Activated CD4-positive, alpha-beta T cell treated with anti-CD3 and anti-CD28 coated beads, Interleukin-2, Interleukin-6, amounts not matched to agents 100 ng/mL and 50 ng/mL, durations not matched to agents 16 hours and 8 hours (primary cell): ENCODE measurements around the gene RASGEF1B.
A peak's percentile ranks its signal among the peaks of the same experiment; 100 is the strongest.

Source experiments
- DNase-seq: peaks from one replicate; pipeline ENCODE4 v3.0.0-alpha.2; 2020

Gene RASGEF1B

DNA sequence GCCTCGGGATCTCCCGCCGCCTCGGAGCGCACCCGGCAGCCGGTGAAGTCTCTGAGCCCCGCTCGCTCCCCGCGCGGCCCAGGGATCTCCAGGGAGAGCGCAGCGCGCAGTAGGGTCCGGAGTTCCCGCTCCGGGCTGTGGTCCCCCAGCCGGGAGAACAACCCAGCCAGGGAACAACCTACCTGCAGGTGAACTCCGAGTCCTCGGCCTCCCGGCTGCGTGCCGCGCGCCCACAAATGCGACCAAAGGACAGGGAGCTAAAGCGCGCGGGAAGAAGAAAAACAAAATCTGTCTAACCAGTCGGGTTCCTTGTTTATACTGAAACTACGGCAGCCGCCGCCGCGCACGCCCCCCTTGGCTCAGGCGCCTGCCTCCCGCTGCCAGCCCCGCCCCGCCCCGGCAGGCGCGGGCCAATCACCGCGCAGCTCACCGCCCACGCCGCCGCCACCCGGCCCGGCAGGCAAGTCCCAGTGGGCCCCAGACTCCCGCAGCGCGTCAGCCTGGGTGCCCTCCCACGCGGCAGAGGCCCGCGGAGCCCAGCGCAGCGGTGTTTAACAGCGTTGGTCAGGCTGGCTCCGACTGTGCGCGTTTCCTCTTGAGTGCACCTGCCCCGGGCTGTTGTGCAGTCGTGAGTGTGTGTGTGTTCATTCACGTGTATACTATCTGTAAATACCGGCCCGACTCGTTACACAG lies at the start of gene RASGEF1B:
Gene RASGEF1B (minus strand): TSS at position 320 of the 693 bp plus-strand sequence. CDS start 12,399 bp downstream, outside the sequence.
- peak; percentile 92 for DNase-seq

DNA sequence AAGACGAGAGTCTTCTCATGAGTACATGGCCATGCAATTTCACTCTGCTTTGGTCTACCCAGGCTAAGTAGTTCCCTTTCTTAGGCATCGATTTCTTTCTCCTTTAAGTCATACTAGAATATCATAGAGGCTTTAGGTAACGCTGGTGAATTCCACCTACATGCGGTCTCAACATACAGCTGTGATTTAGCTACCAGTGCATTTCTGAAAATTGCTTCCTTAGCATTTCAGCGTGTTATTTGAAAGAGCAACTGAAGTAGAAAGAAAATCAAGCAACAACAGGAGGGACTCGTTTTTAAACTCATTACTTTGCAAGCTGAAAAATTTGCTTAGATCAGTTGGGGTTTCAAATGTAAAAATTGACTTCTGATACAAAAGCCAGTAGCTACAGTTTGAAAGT lies 48.1 kb upstream of the RASGEF1B start:
- DNase-seq = no peak

DNA sequence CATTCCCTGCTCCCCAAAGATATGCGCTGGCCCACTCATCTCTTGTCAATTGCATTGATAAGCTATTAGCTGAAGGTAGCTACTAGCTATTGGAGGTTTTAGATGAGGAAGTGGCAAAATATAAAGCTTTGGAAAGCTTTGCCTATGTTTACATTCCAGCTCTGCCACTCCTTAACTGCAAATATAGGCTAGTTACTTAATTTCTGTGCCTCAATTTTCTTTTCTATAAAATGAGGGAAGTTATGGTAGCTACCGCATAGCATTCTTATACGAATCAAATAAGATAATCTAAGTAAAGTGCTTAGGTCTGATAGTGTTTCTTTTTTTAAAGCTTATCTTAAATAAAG lies 47.7 kb upstream of the RASGEF1B start:
- no peak for DNase-seq

DNA sequence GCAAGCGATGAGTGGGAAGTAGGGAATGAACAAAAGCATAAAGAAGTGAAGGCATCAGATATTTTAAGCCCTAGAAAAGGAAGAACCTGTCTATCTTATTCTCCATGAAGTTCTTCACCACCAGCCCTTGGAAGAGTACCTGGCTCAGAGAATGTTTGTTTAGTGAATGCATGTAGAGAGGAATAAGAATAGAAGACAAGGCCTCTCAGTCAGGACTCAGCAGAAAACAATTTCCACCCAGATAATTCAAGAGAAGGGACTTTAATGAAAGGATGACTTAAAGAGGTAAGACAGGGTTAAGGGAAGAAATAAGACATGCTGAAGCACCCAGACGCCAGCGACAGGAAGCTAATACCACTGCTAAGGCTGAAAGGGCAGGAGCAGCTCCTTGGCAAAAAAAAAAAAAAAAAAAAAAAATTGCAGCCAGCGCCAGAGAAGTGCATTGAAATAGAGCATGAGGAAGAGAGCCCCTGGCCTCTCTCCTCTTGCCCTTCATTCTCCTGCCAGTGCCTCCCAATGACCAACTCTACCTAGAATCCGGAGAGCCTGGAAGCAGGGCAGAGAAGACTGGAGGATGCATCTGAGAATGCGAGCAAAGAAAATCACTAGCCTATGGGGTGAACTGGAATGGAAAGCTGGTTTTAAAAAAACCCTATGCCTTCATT lies 47.2 kb upstream of the RASGEF1B start:
- no peak for DNase-seq

DNA sequence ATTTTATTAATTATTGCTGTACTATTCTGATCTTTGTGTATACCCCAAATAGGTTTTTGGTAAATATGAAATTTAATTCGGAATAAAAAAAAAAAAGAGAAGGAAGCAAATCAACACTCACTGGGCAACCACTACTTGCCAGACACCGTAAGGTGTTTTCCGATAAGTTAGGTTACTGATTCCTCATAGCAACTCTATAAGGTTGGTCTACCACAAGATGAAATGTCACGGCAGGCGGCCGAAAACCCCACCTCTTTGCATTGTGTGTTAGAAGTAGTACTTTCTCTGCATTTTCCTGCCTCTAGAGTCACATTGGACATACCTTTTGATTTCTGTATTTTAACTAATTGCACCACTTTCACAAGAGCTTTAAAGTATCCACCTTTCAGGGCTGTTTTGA lies 44.5 kb upstream of the RASGEF1B start:
- DNase-seq = no peak

DNA sequence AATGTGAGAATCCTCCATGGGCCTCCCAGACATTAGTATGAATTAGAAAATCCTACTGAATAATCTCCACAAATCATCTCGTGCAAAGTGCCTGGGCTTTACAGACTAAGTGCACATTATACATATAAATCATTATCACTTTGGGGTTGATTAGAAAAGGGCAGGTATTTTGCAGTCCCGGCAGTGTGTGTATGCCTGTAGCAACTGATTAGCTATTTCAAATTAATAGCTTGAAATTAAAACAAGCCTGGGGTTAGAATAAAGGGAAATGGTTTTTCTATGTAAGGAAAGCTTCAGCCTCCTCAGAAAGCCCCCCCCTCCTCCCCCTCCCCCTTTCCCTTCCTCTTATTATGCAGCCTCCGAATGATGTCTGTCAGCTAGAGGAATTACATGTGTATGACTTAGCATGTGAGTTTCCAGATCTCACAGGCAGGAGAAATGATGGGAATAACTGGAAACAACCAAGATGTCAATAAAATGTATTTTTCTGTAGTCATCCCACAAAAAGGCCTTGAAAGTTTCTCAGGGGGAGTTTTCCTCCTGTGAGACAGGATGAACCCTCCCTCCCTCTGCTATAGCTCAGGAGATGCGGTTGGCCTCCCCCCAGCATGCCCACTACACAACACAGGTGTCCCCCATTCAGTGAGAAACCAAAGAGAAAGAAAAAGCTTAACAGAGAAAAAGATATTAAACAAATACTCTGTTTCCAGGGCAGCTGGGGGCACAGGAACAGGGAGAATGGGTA lies 41.2 kb upstream of the RASGEF1B start:
- DNase-seq = no peak

DNA sequence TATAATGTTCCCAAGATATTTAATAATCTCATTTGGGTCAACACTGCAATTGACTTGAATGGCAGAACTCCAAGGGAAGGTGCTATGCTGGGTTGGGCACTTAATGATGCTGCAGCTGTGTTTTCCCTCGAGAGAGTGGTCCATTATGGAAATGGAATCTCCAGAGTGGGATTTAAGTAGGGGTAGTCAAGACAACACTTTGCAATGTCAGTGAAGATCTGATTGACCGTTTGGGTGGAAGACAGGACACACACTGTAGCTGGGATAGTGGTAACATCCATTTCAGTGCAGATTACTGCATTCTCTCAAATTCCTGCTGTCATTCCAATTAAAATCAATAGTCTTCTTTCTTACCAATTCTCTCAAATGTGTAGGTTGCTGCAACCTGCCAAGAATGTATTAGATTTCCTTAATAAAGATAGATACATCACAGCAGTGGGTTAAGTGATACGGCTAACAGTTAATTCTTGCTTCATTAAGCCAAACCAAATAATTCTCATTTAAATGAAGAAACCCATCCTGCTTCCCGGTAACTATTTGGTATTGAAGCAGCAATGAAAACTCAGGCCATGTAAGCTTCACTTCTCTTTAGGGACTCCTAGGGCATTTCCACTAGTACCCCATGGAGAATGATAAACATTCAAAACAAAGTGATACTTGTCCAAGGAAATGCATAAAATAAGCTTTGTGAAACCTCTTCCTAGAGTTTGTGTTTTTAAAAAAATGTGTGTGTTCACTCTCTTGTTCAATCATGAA lies 40.5 kb upstream of the RASGEF1B start:
- DNase-seq = no peak

DNA sequence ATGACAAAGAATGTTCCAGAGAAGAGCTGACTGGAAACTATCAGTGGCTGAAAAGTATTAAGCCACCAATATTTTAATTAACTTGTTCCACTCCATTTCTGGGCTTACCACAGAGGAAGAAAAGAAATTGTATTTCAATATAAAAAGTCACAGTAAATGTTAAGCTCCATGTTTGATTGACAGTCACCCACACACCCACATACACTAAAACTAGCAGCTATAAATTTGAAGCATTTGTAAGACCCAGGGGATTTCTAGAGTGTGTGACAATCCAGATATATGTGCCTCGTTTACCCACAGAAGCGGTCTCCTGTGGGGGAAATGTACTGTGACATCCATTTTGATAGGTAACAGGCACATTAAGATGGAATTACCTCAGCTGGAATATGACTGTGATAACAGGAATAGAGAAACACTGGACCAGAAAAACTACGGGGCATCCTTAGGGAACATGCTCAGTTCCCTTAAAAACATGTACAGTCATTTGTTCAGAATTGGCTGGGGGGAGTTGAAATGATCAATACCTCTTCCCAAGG lies 39.0 kb upstream of the RASGEF1B start:
- DNase-seq = no peak

DNA sequence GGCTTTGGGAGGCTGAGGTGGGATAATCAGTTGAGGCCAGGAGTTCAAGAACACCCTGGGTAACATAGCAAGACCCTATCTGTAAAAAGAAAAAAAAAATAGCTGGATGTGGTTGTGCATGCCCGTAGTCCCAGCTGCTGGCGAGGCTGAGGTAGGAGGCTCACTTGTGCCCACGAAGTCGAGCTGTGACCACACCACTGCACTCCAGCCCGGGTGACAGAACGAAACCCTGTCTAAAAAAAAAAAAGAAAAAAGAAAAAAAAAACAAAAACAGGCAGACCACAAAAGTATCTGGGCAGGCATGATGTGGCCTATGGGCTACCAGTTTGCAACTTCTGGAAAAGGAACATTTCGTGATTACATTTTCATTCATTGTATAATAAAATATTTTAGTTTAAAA lies 38.1 kb upstream of the RASGEF1B start:
- DNase-seq = no peak

DNA sequence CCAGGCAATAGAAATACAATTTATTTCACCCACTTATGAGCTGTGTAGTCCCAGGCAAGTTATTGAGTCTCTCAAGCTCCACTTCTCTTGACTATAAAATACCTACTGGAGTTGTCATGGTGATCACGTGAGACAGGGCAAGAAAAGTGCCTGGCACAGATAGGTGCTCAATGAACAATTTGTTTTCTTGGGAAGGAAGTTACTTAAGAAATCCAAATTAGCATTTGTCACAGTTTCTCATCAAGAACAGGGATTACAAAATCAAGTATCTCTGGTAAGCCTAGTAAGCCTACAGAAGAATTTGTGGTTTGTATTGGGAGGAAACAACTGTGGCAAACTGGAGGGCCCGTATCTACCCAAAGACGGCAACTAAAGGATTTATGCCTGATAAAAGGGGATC lies 37.5 kb upstream of the RASGEF1B start:
- no peak for DNase-seq

DNA sequence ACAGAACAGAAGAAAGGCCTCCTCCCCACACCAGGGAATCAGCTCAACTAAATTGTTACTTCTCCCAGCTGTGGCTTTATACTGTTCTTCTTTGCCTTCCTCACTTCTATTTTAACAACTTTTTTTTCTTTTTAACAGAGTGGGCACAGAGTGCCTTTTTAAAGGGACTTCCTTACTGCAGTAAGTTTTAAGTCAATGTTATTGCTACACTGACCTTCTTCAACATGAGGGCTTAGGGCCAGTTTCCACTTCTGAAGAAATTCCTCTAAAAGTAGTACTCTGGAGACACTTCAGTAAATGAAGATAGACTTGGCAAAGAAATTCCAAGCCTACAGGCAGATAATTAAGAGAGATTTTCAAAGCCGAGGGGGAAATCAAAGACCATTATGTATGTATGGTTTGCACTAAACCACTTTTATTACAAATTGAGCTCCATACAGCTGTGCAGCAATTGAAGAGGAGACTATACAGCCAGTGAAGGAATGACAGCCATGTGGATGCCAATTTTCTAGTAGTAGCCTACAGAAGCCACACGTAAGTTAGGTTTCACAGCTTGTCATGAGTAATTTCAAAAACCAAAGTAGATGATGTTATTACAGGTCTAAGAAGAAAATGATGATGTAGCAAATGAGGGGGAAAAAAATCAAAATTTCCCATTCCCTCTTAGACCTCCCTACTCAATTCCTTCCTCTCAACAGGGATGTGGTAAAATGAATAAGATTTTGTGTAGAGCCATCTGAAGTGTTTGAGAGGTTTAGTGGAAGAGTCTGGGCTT lies 36.9 kb upstream of the RASGEF1B start:
- peak; percentile 49 for DNase-seq

DNA sequence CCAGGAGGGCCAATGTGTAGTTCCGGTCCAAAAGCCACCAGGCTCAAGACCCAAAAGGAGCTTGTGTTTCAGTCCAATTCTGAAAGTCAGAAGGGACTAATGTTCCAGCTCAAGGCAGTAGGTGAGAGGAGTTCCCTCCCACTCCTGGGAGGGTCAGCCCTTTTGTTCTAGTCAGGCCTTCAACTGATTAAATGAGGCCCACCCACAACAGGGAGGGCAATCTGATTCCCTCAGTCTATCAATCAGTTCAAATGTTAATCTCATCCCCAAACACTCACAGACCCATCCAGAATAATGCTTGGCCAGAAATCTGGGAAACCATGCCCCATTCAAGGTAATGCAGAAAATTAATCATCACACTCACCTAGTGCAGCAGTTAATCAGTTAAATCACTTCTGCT lies 35.8 kb upstream of the RASGEF1B start:
- DNase-seq = no peak

DNA sequence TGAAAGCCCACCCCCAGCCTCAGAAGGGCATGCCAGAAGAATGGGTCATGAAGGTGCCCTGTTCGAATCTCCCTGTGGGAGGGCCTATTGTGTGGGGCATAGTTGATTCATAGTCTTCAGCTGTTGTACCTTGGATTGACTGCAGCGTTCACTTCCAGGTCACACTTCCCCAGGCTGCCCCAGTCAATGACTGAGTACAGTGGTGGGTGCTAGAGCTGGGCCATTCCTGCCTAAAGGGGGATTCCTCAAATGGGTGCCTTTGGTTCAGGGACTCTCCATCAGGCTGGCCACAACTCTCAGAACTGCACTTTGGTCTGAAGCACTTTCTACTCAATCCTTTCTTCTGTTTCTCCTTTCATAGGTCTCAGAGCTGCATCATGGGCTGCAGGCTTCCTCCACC lies 35.0 kb upstream of the RASGEF1B start:
- no peak for DNase-seq

DNA sequence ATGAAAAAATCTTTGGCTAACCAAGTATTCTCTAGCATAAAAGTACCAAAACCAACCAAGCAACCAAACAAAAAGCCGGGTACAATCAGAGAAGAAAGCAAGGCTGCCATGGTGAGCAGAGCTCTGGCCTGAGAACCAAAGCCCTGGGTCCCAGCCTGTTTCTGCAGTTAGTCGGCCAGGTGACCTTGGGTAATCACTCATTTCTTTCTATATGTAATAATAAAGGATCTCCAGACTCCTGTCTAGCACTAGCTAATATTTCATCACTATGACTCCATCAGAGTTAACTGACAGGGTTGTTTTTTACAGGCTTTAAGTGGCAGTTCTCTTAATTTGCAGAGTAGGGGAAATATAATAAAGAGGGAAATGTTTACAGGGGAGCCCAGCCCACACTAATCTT lies 34.0 kb upstream of the RASGEF1B start:
- DNase-seq = no peak

DNA sequence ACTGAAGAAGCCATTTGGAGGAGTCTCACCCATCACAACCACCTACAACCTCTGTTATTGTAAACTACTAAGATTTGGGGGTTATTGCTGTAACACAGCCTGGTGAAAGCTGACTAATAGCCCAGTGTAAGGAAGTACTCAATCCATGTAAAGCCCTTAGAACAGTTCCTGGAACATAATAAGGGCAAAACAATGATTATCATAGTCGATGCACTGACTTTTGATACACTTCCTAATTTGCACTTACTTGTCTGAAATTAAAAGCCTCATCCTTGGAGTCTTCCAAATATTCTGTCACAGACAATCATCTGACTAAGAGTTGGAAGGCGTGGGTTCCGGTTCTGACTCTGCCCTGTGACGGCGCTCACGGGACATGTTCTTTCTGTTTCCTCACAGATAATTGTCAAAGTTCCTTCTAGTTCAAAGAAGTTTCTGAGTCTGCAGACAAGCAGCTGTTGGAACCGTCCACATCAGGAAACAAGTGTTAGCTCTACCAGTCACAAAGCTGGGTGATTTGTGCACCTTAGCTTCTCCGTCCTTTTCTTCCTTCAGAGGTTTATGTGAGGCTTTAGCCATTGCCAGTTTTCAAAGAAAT lies 33.4 kb upstream of the RASGEF1B start:
- DNase-seq = peak; percentile 77

DNA sequence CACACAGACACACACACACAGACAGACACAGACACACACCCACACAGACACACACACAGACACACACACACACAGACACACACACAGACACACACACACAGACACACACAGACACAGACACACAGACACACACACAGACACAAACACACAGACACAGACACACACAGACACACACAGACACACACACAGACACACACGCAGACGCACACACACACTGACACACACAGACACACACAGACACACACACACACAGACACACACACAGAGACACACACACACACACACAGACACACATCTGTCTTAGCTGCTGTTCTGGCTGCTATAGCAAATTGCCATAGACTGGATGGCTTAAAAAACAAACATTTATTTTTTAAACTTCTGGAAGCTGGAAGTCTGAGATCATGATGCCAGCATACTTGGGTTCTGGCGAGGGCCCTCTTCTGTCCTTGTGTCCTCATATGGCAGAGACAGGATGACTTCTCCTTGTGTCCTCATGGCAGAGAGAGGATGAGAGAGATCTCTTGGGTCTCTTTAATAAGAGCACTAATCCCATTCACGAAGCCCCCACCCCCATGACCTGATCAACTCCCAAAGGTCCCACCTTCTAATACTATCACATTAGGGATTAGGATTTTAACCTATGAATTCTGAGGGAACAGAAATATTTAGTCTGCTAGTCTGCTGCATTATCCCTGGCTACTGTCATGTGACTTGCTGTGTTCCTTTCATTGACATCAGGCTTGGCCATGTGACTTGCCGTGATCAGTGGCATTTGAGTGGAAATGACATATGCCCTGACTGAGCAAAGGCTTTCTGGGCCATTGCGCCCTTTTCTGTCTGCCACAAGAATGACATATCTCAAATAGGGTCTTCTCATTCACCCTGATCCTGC lies 32.7 kb upstream of the RASGEF1B start:
- DNase-seq = no peak

DNA sequence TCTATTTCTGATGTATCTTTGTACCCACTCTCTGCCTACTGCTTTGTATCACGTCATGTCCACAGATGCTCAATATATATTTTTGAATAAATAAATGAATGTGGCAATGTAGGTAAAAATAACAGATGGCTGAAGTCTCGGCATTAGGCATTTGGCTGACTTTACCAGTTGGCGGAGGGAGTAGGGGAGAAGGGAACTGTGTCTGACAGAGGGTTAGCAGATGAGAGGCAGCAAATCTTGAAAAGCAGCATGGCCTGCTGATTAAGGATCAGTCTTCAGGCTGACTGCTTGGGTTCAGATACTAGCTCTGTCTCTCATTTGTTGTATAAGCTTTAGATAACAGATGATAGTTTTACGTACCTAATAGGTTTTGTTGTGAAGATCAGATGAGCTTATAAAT lies 31.9 kb upstream of the RASGEF1B start:
- no peak for DNase-seq

DNA sequence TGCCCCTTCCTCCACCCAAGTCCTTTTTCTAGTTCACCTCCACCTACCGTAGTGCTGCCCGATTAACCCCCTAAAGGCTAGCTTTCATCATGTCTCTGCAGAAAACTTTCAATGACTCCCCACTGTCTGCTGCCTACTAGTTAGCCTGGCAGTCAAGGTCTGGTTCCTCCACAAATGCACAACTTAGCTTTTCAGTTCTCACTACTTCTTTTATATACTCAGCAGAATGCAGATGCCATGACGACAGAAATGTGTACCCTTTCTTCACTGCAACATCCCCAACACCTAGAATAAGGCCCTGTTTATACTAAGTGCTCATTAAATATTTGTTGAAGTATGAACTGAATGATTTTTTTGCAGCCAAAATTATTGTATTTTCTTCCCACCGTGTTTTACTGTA lies 30.9 kb upstream of the RASGEF1B start:
- no peak for DNase-seq

DNA sequence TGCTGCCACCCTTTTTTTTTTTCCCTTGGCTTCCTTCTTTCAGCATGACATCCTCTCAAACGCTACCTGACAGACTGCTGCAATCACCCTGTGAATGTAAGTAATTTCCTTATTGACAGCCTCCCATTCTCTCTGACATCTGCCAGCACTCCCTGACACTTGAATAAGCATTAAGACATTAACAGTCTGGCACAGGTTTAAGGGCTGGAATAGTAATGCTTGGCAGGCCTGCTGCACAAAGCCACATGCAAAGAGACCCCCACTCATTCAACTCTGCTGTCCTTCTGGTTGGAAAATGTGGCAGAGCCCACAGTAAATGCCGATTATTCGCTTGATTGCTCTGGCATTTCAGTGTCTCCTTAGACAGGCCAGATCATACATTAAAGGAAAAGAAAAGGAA lies 28.1 kb upstream of the RASGEF1B start:
- no peak for DNase-seq

DNA sequence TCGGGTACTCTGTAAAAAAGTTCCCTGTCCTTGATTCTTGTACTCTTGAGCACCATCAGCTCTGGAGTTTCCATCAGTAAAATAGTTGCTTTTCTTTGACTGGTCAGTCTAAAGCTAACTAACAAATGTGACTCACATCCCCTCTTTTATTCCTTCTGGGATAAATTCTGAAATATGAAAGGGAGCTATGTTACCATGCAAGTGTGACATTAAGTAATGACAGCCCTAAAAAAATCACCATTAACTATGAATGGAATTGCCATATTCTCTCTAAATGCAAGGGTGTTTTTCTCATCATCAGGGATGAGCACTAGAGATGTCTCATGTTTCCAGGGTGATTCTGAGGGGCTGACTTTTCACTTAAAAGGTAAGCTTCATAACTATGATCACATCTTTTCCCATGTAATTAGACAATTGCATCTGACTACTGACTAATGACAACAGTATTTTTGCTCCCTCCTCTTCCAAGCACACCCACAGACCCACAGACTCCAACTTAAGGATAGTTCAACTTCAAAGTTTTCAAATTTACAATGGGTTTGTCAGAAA lies 26.9 kb upstream of the RASGEF1B start:
- DNase-seq = no peak

DNA sequence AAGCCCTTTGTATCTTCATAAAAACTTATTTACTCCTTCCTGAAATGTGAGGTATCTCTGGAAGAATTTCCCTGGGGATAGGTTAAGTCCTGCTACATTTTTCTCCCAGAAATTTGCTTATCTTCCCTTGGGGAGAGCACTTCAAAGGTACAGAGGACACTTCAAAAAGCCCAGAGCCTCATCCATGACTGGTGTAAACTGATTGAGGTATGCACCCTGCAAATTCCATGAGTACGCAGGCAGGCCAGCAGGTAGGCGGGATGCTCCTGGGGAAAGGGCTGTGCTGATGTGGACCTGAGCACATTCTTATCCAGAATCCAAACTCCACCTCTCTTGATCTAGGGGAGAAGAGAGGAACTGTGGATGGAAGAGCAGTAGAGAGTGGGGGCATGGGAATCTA lies 26.3 kb upstream of the RASGEF1B start:
- no peak for DNase-seq
